ENCODE measurements around the gene LIX1. TPM values are rescaled to one million over a fixed set of nuclear protein-coding genes. Genes with fewer than 3 reads are reported as not detected.

Gene LIX1
- total and polyA plus RNA-seq, 12 donors: 0.03 to 0.33 (median 0.18) TPM; not detected in 9

- no peak for DNase-seq
- H3K9me3 ChIP-seq (replicated peaks in 1 of 3): peaks cover 0 to 11% (median 0%) of the 10 kb centered on the region in 3 donors
- H3K27ac ChIP-seq: no peak overlapping the region
- intact Hi-C loops (cut with DNase I): loop anchor here in 1 of 2 donors (10.0 kb wide), 1 partner anchor 283 kb away; the partner anchor contains the start of gene ERAP2
- TF ChIP-seq POLR2A (IDR thresholded peaks at IDR 0.05) (no peak), CTCF (IDR thresholded peaks at IDR 0.05) (no peak)
- H3K4me3 ChIP-seq: no peak overlapping the region
- peaks cover 0 to 12% of the 10 kb centered on the region in 2 donors for H3K36me3 ChIP-seq (replicated peaks in 1 of 2)
- 91 to 97% (median 94%) methylated on average over 2 of the region's 2 CpGs for WGBS, 4 donors
- no peaks in the 10 kb centered on the region for H3K27me3 ChIP-seq
- H3K4me1 ChIP-seq (replicated peaks in 1 of 2): no peaks in the 10 kb centered on the region
Measured at GRCh38 chr5:97157689-97158088, 15.3 kb upstream of the LIX1 start.

- no peaks in the 10 kb centered on the region for H3K9me3 ChIP-seq (replicated peaks in 1 of 3)
- H3K4me1 ChIP-seq (replicated peaks in 1 of 2): no peaks in the 10 kb centered on the region
- WGBS, 4 donors: 85 to 96% (median 93%) methylated on average over 3 of the region's 3 CpGs
- H3K36me3 ChIP-seq (replicated peaks in 1 of 2): no peaks in the 10 kb centered on the region
- intact Hi-C loops (cut with DNase I): loop anchor here in 1 of 2 donors (10.0 kb wide), 1 partner anchor 277 kb away; the partner anchor contains the start of gene ERAP2
- no peak for TF ChIP-seq POLR2A (IDR thresholded peaks at IDR 0.05)
- no peak for TF ChIP-seq CTCF (IDR thresholded peaks at IDR 0.05)
- no peak for DNase-seq
- H3K27me3 ChIP-seq: no peaks in the 10 kb centered on the region
- H3K27ac ChIP-seq: no peak overlapping the region
- no peak overlapping the region for H3K4me3 ChIP-seq
Measured at GRCh38 chr5:97151370-97151769, 9.0 kb upstream of the LIX1 start.

GRCh38 chr5:97150401-97150800 lies 8.0 kb upstream of the LIX1 start:
- DNase-seq: no peak
- Histone ChIP-seq H3K27ac (no peak overlapping the region), H3K27me3 (no peaks in the 10 kb centered on the region), H3K4me1 (replicated peaks in 1 of 2) (no peaks in the 10 kb centered on the region), H3K9me3 (replicated peaks in 1 of 3) (no peaks in the 10 kb centered on the region), H3K36me3 (replicated peaks in 1 of 2) (no peaks in the 10 kb centered on the region), H3K4me3 (no peak overlapping the region)
- TF ChIP-seq CTCF (IDR thresholded peaks at IDR 0.05): no peak
- no peak for TF ChIP-seq POLR2A (IDR thresholded peaks at IDR 0.05)
- WGBS, 4 donors: 60 to 78% (median 65%) methylated on average over 1 of the region's 1 CpG
- intact Hi-C loops (cut with DNase I): loop anchor here in 1 of 2 donors (10.0 kb wide), 1 partner anchor 276 kb away; the partner anchor contains the start of gene ERAP2

GRCh38 chr5:97149709-97150108 lies 7.3 kb upstream of the LIX1 start:
- Histone ChIP-seq H3K36me3 (replicated peaks in 1 of 2) (no peaks in the 10 kb centered on the region), H3K27ac (no peak overlapping the region), H3K27me3 (no peaks in the 10 kb centered on the region), H3K4me1 (replicated peaks in 1 of 2) (no peaks in the 10 kb centered on the region), H3K9me3 (replicated peaks in 1 of 3) (no peaks in the 10 kb centered on the region), H3K4me3 (no peak overlapping the region)
- intact Hi-C loops (cut with DNase I): loop anchor here in 1 of 2 donors (10.0 kb wide), 1 partner anchor 275 kb away; the partner anchor contains the start of gene ERAP2
- 70 to 84% (median 73%) methylated on average over 2 of the region's 2 CpGs for WGBS, 4 donors
- DNase-seq: no peak
- TF ChIP-seq POLR2A (IDR thresholded peaks at IDR 0.05) (no peak), CTCF (IDR thresholded peaks at IDR 0.05) (no peak)

All from adrenal gland (tissue), 12 donors.